ENCODE results near the gene GMPR.
"Not testable (repeated sequence)": the region's sequence is repeated elsewhere in the genome, so short reads cannot be mapped to it uniquely, and the experiment has no call there.

The GMPR gene

DNA sequence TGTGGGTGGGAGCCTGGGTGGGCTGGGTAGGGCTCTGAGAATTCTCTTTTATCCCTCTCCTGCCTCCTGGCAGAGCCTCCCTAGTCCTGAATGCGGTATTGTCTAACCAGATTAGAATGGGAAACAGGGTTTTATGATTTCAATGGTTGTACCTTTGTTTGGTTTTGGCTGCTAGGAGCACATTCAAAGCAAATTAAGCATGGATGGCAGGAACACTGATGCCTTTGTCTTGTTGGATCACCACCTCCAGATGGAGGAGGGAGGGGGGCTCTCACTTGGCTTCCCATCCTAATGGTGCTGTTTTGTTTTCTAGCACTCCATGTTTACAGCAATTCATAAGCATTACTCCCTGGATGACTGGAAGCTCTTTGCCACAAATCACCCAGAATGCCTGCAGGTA is 11.6 kb downstream of the GMPR start:
- no peak for FAIRE-seq

DNA sequence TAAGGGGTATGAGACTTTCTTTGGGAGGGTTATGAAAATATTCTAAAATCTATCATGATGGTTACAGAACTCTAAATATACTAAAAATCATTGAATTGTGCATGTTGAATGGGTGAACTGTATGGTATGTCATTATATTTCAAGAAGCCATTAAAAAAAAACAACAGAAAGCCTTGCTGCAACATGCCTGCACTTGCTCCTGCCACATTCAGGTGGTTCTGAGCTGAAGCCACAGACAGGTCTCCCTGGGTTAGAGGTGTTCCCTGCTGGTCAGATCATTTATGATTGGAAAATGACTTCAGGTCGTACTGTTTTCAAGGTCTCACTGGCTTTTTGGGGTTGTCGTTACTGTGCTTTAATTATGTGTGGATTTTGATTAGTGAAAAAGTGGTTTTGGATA is 13.3 kb downstream of the GMPR start:
- no peak for FAIRE-seq

- FAIRE-seq, result no peak
Measured at GRCh38 chr6:16252686-16253299, 14.4 kb downstream of the GMPR start.

- no peak for FAIRE-seq
Measured at GRCh38 chr6:16253399-16254144, 15.2 kb downstream of the GMPR start.

GRCh38 chr6:16254535-16254934 is 16.1 kb downstream of the GMPR start:
- no peak for FAIRE-seq

DNA sequence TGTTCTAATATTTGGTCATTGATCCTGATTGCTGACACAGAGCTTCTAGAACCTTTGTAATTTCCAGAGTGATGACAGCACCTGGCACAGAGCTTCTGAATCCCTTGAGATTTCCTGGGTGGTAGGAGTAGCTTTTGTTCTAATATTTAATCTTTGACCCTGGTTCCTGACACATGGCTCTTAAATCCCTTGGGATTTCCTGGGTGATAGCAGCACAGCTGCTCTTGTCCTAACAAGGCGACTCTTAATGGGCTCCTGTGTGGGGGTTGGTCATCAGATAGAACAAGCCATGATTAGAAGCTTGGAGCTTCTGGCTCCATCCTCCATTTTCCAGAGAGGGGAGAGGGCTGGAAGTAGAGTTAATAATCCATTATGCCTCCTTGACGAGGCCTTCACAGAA is 18.4 kb downstream of the GMPR start:
- FAIRE-seq, result no peak

DNA sequence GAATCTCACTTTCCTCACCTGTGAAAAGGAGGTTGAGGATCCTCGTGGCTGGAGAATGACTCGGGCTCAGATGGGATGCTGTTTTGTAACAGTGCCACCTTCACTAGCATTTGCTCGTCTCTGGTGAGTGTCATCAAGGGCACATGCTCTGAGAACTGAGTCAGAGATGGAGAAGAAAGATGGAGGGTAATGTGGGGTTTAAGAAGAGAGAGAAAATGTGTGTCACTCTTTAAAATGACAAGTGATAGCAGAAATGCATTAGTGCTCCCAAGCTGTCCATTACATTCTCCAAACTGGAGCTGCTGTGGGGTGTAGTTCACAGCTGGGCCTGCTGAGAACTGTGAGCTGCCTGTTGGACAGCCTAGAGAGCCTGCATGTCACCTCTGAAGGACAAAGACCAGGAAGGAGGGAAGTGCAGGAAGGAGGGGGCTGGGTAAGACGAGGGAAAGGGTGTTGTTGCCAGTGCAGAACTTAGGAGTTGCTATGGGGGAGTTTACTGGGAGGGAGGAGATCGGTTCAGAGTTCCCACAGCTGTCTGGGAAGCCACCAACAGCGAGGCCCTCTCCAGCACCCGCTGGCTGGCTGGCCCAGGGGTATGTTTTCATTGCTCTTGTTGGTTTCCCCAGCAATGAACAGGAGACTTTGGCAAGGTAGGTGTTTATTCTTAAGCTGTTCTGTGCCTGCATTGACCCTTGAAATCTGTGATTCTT is 19.8 kb downstream of the GMPR start:
- FAIRE-seq, result no peak

DNA sequence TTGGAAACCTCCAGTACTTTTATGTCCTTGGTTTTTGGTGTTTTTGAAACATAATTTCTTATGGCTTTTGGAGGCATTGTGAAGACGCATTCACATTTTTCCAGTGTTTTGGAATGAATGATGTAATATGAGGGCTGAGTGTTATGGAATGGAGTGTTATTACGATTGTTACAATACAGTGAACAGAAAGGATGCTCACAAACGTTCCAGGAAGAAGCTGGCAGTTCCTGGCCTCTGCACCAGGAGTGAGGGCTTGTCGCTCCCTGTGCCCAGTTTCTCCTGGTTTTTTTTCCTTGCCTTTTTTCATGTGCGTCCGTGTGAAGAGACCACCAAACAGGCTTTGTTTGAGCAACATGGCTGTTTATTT is 20.3 kb downstream of the GMPR start:
- no peak for FAIRE-seq

DNA sequence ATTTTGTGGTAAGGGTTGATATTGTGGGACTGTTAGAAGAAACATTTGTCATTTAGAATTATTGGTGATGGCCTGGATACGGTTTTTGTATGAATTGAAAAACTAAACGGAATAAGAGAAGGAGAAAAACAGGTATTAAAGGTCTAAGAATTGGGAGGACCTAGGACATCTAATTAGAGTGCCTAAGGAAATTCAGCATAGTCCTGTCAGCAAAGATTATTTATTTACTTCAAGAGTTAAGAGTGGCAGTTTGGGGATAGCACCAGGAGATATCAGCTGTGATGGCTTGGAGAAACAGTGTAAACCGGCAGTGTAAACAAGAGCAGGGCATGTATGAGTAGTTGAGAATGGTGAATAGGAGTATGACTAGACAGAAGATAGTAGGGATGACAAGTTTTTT is 21.2 kb downstream of the GMPR start:
- not testable (repeated sequence) for FAIRE-seq

GRCh38 chr6:16260602-16261001 is 22.2 kb downstream of the GMPR start:
- not testable (repeated sequence) for FAIRE-seq

DNA sequence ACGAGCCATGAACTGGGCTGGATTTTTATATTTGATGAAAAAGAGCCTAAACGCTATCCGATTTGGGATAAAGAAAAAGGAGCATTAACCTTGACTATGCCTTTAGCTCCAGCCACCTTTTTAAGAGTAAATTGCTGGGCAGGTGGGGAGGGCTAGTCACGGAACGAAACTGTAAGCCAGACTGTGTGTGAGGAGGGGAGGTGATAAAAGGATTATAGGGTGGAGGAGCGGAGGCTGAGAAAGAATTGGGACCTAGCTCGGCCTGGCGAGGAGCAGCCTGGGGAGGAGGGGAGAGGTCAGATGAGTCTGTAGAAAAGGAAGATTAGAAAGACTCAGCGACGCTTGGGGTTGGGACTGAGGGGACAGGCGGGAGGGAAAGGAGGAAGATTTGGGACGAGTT is 24.4 kb downstream of the GMPR start:
- not testable (repeated sequence) for FAIRE-seq

DNA sequence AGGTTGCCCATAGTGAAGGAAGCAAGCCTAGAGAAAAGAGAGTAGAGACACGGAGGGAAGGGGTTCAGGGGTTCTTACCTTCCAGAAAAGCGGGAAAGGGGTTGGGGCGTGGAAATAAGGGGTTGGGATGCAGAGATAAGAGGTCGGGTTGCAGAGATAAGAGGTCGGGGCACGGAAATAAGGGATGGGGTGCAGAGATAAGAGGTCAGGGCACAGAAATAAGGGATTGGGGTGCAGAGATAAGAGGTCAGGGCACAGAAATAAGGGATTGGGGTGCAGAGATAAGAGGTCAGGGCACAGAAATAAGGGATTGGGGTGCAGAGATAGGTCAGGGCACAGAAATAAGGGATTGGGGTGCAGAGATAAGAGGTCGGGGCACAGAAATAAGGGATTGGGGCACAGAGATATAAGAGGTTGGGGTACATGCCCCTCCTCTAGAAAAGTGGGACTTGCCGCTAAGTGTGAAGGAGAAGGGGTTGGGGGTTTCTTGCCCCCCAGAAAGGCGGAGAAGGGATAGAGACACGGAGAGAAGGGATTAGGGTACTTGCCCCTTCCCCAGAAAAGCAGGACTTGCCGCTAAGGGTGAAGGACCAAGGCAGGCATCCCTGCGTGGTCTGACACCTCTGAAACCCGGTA is 25.2 kb downstream of the GMPR start:
- not testable (repeated sequence) for FAIRE-seq

DNA sequence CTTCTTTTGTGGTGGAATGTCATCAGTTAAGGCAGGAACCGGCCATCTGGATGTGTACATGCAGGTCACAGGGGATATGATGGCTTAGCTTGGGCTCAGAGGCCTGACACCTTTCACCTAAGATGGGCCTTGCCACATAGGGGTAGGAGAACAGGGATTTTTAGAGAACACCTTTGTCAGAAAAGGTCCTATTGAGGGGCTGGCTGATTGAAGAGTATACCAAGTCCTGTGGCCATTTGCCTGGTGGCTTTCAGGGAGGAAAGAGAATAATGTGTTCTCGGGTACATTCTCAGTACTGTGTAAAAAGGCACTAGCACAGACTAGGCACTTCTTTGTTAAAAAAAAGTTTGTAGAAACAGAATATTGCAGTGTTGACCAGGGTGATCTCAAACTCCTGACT is 26.4 kb downstream of the GMPR start:
- no peak for FAIRE-seq

GRCh38 chr6:16265351-16266341 is 27.3 kb downstream of the GMPR start:
- no peak for FAIRE-seq

DNA sequence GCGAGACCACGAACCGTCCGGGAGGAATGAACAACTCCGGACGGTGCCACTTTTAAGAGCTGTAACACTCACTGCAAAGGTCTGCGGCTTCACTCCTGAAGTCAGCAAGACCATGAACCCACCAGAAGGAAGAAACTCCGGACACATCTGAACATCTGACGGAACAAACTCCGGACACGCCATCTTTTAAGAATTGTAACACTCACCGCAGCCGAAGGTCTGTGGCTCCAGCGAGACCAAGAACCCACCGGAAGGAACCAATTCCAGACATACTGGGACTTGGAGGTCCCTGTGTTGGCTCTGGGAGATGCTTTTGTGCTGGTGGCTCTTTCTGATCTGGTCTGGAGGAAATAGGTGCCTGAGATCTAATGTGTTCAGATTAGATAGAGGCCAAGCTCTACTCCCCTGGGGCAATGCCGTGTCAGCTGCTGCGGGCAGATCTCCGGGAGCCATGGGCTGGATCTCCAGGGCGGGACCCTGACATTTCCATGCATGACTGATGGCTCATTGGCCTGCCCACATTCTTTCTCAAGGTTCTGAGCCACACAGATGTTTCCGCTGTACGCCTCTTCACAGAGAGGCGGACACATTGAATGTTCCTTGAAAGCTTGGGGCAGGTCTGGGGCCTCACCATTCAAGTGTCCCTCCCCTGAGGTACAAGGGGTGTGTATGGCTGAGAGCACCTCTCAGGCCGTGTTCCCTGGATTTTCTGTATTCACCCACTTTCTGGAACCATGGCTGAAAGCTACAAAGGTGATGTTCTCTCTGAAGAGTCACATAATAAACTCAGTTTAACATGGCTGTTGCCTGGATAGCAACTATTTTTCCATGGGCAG is 29.3 kb downstream of the GMPR start:
- no peak for FAIRE-seq

DNA sequence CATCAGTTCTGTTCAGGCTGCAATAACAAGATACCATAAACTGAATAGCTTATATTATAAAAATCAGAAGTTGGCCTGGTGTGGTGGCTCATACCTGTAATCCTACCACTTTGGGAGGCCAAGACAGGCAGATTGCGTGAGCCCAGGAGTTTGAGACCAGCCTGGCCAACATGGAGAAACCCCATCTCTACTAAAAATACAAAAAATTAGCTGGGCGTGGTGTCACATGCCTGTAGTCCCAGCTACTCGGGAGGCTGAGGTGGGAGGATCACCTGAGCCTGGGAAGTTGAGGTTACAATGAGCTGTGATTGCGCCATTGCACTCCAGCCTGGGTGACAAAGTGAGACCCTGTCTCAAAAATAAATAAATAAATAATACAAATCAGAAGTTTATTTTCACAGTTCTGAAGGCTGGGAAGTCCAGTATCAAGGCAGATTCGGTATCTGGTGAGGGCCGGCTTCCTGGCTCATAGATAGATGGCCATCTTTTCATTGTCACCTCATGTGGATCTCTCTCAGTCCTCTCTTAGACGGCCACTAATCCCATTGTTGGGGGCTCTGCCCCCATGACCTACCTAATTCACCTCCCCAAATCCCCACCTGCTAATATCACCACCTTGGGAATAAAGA is 31.2 kb downstream of the GMPR start:
- not testable (repeated sequence) for FAIRE-seq

DNA sequence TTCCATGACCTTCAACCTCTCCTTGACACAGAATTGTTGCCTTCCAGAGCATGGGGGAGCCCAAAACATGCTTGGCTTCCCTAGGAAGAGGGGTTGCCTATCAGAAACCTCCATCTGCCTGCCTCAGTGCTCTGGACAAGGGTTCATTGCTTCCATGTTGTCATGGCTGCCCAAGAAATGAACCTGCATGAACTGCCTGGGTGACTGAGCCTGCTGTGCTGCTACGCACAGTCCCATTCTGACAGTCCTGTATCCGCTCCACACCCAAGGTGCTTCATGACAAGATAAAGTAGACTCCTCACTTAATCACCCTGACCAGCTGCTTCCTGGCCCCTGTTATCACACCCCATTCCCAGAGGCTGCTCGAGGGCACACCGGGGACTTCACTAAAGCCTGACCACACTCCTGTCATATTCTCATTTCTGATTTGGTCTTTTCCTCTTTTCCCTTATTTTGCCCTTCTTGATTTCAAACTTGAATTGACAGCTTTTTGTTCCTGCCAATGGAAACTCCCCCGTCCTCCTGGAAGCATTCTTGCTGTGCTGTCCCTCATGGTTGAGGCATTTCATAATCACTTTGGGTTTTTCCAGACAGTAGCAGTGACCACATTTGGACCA is 31.9 kb downstream of the GMPR start:
- FAIRE-seq, result no peak

- FAIRE-seq, result no peak
Measured at GRCh38 chr6:16271428-16271827, 33.0 kb downstream of the GMPR start.

- peak; percentile 50 for FAIRE-seq
Measured at GRCh38 chr6:16272201-16272600, 33.8 kb downstream of the GMPR start.

DNA sequence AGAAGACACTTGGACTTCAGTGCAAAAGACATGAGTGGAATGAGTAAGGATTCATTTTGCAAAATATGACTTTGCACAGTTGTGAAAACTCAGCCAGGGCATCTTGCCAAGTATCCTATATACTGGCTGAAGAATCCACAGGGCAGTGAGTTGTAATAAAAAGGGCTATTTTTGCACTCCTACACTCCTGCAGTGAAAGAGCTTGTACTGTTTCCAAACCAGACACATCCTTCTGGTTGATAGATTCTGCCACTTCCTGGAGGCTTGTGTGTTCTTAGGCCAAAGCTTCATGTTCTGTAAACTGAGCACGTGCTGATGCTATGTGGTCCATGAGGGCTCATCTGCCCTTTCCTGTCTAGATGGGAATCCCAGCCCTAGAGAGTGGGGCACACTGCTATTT is 34.9 kb downstream of the GMPR start:
- no peak for FAIRE-seq
